Stimulated activated CD4-positive, alpha-beta T cell treated with anti-CD3 and anti-CD28 coated beads, TNF-alpha, amount 100 ng/mL, for 24 hours (primary cell): ENCODE data around the gene GRIK3.
A peak's percentile ranks its signal among the peaks of the same experiment; 100 is the strongest.

Source experiments
- DNase-seq, 3 experiments: peaks; one replicate each; pipeline ENCODE4 v3.0.0-alpha.2; 2020; ENCODE audit warnings: low read depth in 3 of 3

The GRIK3 gene

DNA sequence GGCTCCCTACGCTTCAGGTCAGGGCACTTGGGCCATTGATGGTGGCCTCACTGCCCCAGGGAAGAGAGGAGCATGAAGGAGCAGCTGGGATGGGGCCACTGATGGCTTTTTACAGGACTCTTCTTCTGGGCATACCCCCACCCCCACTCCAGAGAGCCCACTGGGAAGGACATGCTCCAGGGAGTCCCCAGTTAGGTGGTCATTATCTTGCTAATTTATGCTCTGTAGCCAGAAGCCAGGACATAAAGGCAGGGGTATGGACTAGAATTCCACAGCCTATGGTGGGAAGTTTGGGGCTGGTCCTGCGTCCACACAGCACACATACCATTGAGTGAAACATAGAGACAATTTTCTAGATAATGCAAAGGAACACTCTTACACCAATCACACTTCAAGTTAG is 8.8 kb upstream of the GRIK3 start:
- DNase-seq = no peak

DNA sequence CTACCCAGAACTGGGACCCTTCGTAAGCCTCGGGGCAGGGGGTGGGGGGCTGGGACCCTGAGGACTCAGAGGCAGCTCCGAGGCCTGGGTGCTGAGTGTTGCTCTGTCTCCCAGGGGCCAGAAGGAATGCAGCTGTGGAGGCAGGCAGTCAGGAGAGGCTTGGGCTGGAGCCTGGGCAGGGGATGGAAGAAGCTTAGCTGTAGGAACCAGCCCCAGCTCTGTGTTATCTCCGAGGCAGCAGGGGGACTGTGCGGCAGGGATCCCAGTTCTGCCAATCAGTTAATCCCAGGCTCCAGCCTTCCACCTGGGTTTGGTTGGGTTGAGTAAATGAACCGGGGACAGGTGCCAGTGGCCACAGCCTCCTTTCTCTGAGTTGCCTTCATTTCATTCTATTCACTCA is 8.2 kb upstream of the GRIK3 start:
- DNase-seq = no peak

DNA sequence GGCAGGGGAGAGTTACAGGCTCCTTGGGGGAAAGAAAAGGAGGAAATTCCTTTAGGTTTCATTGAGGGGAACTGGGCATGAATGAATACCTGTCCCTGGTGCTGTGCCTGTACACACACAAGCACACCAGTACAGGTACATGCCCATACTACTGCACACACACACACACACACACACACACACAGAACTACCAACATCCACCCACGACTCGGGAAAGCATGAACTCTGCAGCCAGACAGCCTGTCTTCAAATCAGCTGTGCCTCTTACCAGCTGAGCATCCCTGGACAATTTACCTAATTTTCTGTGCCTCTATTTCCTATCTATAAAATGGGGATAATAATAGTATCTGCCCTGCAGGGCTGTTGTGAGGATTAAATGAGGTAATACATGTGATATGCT is 7.2 kb upstream of the GRIK3 start:
- DNase-seq = no peak

DNA sequence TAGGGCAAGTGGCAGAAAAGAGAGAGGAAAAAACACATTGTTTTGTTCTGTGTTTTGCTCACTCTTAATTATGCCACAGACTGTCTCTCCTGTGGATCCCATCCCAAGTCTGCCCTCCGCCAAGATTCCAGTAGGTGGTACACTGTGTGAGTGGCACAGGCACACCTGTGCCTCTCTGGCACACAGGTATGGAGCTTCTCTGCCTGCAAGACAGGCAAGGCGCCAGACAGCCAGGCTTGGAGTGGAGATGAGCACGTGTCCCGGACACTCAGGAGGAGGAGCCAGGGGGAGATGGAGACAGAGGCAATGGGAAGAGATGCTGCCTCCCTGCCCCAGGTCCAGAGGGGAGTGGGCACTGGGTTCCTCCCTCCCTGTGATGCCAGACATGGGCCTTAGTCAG is 6.5 kb upstream of the GRIK3 start:
- no peak for DNase-seq

DNA sequence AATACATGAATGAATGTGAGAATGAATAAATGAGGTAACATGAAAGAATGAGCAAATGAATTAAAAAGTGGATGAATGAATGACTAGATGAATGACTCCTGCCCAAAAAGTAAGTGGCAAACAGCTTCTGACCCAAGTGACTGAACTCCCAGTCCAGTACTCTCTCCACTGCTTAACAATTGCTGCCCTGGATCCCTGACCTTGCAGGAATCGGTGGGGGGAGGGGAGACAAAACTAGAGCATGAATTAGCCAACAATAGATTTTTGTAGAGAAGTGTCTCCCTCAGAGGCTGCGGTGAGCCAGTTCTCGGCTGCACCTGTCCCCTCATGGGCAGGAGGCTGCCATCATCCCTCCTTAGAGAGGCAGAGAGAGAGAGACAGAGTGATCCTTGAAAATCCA is 5.9 kb upstream of the GRIK3 start:
- no peak for DNase-seq

DNA sequence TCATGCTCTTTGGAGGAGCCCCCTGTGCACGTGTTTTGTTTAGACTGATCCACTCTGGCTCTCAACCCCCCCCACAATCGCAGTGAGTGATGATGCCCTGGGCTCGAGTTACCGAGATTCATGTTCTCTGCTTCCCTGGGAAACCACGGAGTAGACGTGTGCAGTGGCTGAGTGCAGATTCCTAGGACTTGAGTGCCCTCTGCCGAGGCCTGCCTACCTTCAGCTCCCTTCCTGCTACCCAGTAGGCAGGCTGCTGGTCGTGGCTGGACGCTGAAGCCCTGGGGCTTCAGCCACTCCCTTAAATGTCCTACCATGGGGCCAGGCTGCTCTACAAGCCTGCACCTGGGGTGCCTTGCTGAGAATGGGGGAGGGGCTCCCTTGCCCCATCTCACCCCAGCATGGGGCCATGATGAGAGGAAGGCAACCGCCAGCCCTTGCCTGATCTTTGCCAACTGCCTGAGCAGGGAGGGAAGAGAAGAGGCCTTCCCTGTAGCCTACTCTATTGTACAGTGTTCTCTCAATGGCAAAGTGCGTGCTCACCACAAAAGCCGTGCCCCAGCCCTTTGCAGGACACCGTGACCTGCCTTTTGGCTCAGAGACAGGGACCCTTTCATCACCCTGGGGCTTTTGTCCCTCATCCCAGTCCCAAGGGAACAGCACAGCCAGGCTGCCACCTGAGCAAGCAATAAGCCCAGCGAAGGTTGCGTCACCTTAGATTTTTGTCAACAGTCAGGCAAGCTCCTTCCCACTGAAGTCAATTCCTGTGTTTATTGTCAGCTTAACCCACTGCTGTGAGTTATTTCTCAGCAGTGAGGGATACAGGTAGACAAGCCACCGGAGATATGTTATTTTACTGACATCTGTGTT is 4.1 kb upstream of the GRIK3 start:
- DNase-seq = no peak

DNA sequence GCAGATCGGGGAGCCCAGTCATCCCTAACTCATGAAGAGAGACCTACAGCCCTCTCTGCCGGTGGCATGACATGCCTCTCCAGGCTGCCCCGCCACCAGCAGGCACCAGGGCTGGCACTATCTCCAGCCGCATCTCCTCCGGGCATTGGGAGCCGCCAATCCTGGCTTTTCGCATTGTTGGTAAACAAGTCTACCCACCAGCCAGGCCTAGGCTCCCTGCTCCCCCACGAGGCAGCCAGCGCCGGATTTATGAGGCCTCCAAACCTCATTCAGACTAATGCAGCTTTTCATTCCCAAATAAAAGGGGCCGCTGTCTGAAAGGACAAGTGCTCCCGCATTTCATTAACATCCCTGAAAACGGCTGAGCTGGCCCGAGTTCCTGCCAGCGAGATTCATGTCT is 3.4 kb upstream of the GRIK3 start:
- DNase-seq = no peak

DNA sequence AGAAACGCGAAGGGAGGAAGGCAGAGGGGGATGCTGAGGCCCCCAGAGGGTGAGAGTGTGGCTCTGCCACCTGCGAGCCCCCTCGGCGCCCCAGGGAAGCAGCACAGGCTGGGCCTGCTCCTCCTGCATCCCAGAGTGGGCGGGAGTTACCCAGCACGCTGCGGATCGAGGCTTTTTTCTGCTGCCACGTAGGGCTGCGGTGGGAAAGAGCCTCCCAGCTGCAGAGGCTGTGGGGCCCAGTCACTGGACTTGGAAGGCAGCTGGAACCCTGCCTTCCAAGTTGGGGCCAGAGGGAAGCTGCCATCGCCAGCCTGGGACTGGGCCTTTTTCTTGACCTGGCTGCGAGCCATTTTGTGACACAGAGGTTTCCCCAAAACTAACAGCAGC is 2.3 kb upstream of the GRIK3 start:
- no peak for DNase-seq

DNA sequence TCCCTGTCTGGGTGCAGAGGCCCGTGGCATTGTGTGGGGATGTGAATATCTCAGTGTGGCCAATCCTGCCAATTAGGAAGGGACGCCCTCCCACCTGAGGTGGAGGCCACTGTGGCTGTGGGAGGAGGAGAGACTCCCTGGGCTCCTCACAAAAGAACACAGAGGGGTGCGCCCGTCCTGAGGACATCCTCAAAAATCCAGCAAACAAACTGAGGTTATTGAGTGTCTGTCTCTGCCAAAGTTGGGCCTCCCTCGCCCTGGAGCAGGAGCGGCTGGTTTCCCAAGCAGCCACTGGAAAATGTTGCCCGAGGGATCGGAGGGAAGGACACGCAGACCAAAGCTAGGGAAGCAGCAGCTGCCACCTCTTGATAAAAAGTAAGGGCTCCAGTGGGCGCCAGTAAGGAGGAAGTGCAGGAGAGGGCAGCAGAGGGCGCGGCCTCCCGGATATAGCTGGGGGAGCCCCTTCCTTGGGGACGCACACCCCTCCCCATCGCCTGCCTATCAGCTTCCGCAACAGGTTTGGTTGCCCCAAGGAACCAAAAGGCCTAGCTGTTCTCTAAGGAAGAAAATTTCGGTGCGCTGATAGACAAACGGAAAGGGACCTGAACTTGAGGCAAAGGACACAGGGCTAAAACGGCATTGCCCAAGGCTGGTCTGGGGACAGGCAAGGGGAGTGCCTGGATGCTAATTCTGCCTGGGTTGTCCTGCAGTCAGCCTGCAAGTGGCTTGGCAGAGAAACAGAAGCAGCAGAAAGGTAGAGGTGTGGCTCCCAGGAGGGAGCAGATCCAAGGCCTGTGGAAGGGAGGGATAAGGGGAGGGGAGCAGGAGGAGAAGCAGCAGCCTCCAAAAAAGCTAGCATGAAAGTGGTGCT is 1.7 kb upstream of the GRIK3 start:
- peak in 1 of 3 experiments; percentile 21 for DNase-seq

DNA sequence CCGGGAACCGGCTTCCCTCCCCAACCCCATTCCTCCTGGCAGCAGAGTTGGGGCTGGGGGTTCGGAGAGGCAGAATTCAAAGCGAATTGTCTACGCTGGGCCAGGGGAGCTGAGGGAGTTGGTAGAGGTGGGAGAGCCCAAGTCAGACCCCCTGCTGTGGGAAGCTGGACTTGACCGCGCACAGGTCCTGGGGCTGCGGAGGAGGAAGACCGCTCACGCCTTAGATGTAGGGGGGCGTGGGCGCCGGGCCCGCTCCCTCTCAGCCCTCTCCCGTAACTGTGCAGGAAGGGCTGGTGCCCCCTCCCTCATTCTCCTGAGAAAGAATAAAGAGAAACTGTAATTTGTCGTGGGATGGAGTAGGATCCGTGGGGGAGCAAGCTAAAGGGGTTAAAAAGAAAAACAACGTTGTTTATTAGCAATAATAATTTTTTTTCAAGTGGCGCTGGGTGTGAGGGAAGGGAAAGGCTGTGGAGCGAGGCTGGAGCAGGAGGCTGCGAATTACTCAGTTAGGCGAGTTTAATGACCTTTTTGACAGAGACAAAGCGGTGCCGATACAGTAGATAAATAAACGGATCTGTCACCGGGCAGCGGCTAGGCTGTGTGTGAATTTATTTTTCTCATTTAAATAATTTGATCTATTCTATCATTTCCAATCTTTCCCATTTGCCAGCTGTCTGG is 838 bp upstream of the GRIK3 start:
- DNase-seq = no peak

DNA sequence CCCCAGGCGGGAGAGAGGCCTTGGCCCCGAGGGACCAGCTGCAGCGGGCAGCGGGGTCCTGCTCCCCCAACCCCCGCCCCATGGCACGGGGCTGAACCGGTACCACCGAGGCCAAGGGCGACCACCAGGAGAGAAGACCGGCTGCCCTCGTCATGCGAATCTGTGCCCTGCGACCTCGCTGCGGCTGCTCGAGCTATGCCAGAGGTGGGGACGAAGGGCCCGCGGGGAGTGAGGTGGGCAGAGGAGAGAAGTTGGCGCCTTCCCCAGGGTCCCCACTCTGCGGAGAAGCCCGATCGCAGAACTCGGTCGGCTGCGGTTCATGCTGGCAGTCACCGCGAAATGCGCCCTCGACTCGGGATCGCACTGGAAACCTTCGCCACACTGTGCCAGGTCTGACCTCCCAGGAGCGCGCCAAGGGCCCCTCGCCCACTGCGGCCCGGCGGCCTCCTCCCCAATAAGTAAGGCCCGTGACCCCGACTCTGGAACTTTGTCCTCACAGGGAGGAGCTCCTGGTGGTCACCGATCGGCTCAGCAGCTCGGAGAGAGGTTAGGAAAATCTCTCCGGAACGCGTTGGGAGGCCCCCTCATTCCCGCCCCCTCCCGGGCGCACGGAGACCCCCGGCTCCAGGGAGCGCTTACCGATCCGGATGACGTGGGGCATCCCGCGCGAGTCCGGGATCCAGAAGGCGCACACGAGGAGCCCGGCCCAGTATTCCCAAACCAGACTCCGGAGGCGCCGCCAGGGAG is 787 bp downstream of the GRIK3 start:
- DNase-seq = no peak

DNA sequence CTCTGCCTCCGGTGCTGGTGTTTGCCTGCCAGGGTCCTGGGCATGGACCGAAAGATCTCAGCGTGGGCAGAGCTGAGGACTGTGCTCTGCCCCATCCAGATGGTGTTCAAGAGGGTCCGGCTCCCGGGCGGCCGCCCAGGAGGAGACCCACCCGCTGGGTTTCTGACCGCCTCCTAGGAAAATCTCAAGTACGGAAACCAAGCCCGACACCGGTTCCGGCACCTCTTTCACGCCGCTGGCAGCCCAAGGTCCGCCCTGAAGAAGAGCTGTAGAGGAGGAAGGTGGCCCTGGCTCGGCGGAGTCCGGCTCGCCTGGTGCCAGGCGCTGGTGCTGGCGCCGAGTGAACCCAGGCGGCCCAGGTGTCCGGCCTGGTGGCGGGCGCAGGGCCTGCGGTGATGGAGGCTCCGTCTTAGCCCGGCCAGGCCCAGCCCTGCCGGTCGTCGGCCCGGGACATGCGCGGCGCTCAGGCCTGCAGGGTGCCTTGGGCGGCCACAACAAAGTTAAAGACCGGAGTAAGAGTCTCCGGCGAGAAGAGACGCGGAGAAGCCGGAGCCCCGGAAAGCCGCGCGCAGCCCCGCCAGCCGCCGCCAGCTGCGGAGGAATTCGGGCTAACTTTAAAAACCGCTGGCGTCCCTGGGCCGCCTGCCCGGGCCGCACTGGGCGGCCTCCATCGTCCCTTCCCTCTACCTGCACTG is 1.5 kb downstream of the GRIK3 start:
- DNase-seq = no peak

DNA sequence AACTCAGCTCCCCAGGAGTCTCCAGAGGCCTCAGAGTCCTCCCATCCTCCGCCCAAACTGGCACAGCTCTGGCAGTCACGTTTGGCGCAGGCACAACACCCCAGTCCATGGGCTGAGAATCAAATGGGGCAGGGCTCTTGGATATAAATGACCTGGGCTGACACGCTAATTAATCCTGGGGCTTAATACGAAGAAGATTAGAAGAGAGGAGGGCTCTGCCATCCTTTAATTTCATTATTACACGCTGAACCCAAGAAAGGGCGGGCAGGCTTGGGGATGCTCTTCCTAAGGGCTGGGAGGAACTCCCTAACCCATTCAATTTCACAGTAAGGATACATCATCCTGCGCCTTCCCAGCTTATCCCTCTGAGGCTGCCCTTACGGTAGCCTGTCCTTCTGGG is 2.4 kb downstream of the GRIK3 start:
- DNase-seq = no peak

DNA sequence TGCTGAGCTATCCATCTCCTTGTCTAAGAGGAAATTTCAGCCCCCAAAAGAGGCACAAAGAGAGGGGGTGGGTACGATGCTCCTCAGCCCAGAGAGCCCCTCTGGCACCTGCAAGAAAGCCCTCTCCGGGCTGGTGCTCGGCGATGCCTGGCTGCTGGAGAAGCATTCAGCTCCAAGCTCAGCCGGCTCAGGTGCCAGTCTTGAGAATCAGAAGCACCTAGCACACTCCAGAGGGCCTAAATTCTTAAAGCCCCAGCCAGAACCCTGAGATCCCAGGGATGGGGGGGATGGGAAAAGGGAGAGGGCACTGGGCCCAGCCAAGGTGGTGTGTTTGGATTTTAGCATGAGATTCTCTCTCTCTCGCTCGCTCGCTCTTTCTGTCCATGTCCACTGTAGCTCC is 2.9 kb downstream of the GRIK3 start:
- DNase-seq = no peak

DNA sequence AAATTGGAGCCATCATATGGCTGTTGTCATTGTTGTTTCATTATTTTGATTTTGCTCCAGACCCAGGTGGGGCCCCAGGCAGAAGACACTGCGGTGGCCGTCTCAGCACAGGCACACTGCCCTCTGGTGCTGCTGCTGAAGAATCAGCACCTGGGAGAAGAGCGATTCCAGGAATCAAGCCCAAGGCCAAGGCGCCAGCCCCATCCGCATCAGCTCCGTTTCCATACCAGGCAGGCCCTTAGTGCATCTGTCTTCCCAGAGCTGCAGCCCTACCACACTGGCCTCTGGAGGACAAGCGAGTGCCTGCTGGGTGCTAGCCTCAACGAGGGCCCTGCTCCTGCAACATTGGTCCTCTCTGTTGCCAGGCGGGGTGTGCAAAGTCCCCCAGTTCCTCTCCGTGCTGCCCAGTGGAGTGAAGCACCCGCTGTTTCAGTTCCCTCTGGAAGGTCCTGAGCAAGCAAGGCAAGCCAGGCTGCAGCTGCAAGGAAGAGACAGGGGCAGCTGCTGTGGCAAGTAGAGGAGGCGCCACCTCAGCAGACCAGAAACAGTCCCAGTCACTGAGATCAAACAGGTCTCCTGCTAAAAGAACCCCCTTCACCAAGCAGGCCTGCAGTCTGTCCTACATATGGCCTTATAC is 5.2 kb downstream of the GRIK3 start:
- no peak for DNase-seq

DNA sequence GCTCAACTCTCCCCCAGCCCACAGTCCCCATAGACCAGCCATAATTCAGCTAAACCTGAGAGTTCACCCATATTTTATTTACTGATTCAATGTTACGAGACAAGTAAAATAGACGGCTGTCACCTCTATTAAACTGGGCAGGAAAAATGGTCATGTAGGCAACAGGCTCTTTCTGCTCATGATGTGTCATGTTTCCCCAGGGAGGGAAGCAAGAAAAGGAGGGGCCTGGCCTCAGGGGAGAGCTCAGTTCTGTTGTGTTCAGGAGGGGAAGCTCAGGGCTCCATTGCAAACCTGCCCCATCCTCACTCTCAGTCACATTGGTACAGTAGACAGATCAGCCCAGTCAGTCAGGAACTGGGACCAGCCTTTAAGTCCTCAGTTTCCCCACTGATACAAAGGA is 12.8 kb downstream of the GRIK3 start:
- no peak for DNase-seq

DNA sequence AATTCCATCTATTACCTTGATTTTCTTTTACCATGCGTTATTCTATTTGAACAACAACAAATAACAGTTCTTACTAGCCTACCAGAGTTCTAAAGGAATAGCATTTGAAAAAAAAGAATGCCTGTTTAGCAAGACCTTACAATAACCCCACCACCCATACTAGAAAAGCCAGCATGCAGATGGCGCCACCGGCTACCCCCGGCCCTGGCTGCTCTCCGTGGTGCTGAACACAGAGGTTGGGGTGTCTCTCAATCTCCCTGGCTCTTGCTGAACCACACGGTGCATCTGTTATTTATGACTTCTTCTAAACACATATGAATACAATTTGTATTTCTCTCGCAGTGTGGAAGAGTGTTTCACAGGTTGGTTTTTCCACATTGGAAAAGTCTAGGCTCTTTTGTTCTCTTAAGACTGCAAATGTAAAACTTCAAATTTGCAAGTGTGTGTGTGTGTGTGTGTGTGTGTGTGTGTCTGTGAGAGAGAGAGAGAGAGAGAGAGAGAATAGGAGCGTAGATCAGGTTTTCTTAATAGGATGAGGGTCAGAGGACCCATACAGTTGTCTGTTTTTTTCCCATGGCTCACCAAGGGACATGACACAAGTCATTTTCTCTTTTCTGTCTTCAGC is 13.6 kb downstream of the GRIK3 start:
- no peak for DNase-seq

DNA sequence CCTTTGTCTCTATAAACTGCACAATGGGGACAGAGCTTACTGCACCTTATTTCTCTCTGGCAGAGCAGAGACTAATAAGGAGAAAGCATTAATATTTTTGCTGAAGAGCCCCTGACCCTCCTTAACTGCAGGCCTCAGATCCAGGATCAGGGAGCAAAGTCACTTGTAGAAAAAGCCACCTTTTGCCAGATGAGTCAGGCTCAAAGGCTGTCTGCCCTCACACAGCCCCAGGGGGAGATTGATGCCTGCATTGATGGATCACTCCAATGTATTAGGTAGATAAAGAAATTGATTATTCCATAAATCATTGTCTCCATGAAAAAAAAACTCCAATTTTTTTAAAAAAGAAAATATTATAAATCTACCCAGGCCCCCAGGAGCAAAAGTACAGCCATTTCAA is 15.8 kb downstream of the GRIK3 start:
- DNase-seq = no peak

DNA sequence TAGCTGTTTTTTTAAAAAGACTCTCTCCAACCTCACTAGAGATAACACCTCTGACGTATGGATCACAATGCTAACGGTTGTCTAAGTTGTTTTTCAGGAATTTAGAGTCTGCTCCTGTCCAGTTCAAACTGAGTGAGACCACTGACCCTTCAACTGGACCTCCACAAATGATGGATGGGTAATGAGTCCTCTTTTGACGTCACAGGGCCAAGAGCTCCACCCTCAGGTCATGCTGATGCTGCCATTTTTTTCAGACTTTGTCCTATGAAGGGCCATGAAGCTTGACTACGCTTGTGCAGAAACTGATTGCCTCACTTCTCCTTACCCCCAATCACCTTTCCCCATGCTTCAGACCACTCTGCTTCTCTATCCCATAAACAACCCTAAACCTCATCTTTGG is 16.6 kb downstream of the GRIK3 start:
- no peak for DNase-seq

DNA sequence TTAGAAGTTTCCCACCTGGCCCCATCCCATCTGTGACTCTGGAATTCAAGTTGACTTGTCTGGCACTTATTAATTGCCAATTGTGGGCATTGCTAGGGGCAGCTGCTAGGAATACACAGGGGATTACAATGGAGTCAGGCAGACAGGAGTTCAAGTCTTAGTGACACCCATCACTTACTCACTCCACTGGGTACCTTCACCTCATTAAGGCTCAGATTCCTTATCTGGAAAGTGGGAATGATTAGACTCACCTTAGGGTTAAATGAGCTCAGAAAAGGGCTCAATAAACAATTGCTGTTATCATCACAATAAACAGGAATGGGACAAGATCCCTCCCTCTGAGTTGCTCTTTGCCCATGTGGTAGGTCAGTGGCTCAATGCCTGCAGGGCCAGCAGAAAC is 18.2 kb downstream of the GRIK3 start:
- DNase-seq = no peak
